Stimulated activated CD8-positive, alpha-beta memory T cell treated with anti-CD3 and anti-CD28 coated beads, Interleukin-4, amount 100 ng/mL, for 24 hours (primary cell): ENCODE measurements around the gene CYGB.

Experiments used
- DNase-seq: peaks from one replicate; pipeline ENCODE4 v3.0.0-alpha.2; 2020; ENCODE audit warnings: low read depth

CYGB gene

GRCh38 chr17:76537578-76538280, at the start of gene CYGB:
Gene CYGB, minus strand, starts transcription at chr17:76537709. Its CDS starts 167 bp downstream, at chr17:76537542.
- no peak for DNase-seq

GRCh38 chr17:76586741-76587487, 49.4 kb upstream of the CYGB start:
- no peak for DNase-seq

- DNase-seq: no peak
Measured at GRCh38 chr17:76585649-76586593, 48.4 kb upstream of the CYGB start, which contains the start of gene ST6GALNAC2. Gene ST6GALNAC2, minus strand, starts transcription at chr17:76585860. Its CDS starts 52 bp downstream, at chr17:76585808.

GRCh38 chr17:76585033-76585648, 47.6 kb upstream of the CYGB start:
- DNase-seq: no peak

GRCh38 chr17:76584427-76585032, 47.0 kb upstream of the CYGB start:
- no peak for DNase-seq

GRCh38 chr17:76582660-76583059, 45.2 kb upstream of the CYGB start:
- DNase-seq: no peak

- no peak for DNase-seq
Measured at GRCh38 chr17:76581515-76581914, 44.0 kb upstream of the CYGB start.

- no peak for DNase-seq
Measured at GRCh38 chr17:76579281-76579680, 41.8 kb upstream of the CYGB start.

GRCh38 chr17:76578376-76578775, 40.9 kb upstream of the CYGB start:
- no peak for DNase-seq

- DNase-seq: no peak
Measured at GRCh38 chr17:76577876-76578275, 40.4 kb upstream of the CYGB start.

GRCh38 chr17:76576189-76576588, 38.7 kb upstream of the CYGB start:
- no peak for DNase-seq

- DNase-seq: no peak
Measured at GRCh38 chr17:76575570-76575969, 38.1 kb upstream of the CYGB start.

- DNase-seq: no peak
Measured at GRCh38 chr17:76574166-76574565, 36.7 kb upstream of the CYGB start.

- no peak for DNase-seq
Measured at GRCh38 chr17:76573096-76573495, 35.6 kb upstream of the CYGB start.

- DNase-seq: no peak
Measured at GRCh38 chr17:76572201-76572910, 34.8 kb upstream of the CYGB start.

- DNase-seq: no peak
Measured at GRCh38 chr17:76570877-76571471, 33.5 kb upstream of the CYGB start.

- no peak for DNase-seq
Measured at GRCh38 chr17:76570457-76570856, 32.9 kb upstream of the CYGB start.

GRCh38 chr17:76569607-76570279, 32.2 kb upstream of the CYGB start:
- DNase-seq: no peak

- DNase-seq: no peak
Measured at GRCh38 chr17:76568811-76569221, 31.3 kb upstream of the CYGB start.
